HCT116 (cell line): ENCODE data around the gene RGS6. TPM values are rescaled to one million over a fixed set of nuclear protein-coding genes. Genes with fewer than 3 reads are reported as not detected.

ENCODE experiments used
- ATAC-seq: fragments of 200-7000 bp; cut with Tn5 transposase; 2 replicates; pipeline ENCODE4 v1.9.1; 2020; ENCODE audit warnings: mild to moderate bottlenecking, moderate library complexity
- BruUV-seq: library from RNA; stranded (reverse); fragments of 400-500 nt; replicated peaks from 2 replicates; lab custom pipeline; 2021; lab: Mats Ljungman, UMichigan
- CTCF ChIA-PET: fragments of 300-600 bp; sonication (Branson Sonifier 250); formaldehyde crosslinking; loops from one replicate; lab custom pipeline; 2021; ENCODE audit warnings: antibody characterized with exemption; lab: Charles Lee
- POLR2A ChIA-PET: fragments of 300-600, 350-600 bp; sonication (Branson Sonifier 250); formaldehyde crosslinking; loops from one replicate; lab custom pipeline; 2021; ENCODE audit warnings: antibody characterized with exemption; lab: Charles Lee
- RAD21 ChIA-PET, 2 experiments: fragments of 300-600 bp; sonication (Branson Sonifier 250); formaldehyde crosslinking; loops; one replicate each; lab custom pipeline; 2023; ENCODE audit warnings: low total read pairs in 2 of 2; ENCODE audit not compliant: uncharacterized antibody in 2 of 2, unreplicated experiment in 2 of 2, low non-redundant PET in 1 of 2; lab: Charles Lee
- DNase-seq: peaks from one replicate; pipeline ENCODE4 v3.0.0-alpha.2; 2010; ENCODE audit warnings: low read depth, low spot score
- H2AFZ ChIP-seq: fragments of 200-600 bp; shearing (Covaris generic), sonication (generic); 2 replicates; pipeline ENCODE4 v1.6.1; 2017; ENCODE audit warnings: low read depth, mixed run types, mixed read lengths, antibody characterized with exemption, low read length; ENCODE audit not compliant: poor library complexity, severe bottlenecking
- H3K27ac ChIP-seq: 2 replicates; pipeline ENCODE4 v1.5.1; 2012; ENCODE audit warnings: low read depth, low read length
- H3K27me3 ChIP-seq: fragments of 200-600 bp; sonication (generic); 2 replicates; pipeline ENCODE4 v1.6.1; 2016; ENCODE audit warnings: mixed run types, low read length, mixed read lengths; ENCODE audit not compliant: insufficient read depth
- H3K36me3 ChIP-seq, 2 experiments: fragments of 200-500 bp in 1 of 2; fragments of 200-600 bp in 1 of 2; sonication (Bioruptor generic) in 1 of 2; sonication (generic) in 1 of 2; 2 replicates each; pipeline versions ENCODE4 v1.5.1 to v1.6.1; 2014 to 2016; ENCODE audit warnings: low read length in 2 of 2, inconsistent platforms in 1 of 2, mixed read lengths in 1 of 2, mixed run types in 1 of 2; ENCODE audit not compliant: insufficient read depth in 2 of 2, control insufficient read depth in 1 of 2
- H3K4me1 ChIP-seq, 2 experiments: fragments of 200-600 bp in 1 of 2; sonication (generic) in 1 of 2; 2 replicates each; pipeline versions ENCODE4 v1.5.1 to v1.6.1; 2012 to 2017; ENCODE audit warnings: low read length in 2 of 2, inconsistent platforms in 1 of 2, mild to moderate bottlenecking in 1 of 2, mixed read lengths in 1 of 2, mixed run types in 1 of 2, moderate library complexity in 1 of 2; ENCODE audit not compliant: insufficient read depth in 2 of 2, control insufficient read depth in 1 of 2
- H3K4me2 ChIP-seq: fragments of 200-600 bp; sonication (generic); 2 replicates; pipeline ENCODE4 v1.6.1; 2017; ENCODE audit warnings: mixed run types, low read length, mixed read lengths
- H3K4me3 ChIP-seq, 2 experiments: fragments of 200-600 bp in 1 of 2; sonication (generic) in 1 of 2; replicated peaks in 1 of 2; 2 replicates each; pipeline ENCODE4 v1.5.1; 2011 to 2016; ENCODE audit warnings: low read length in 2 of 2, control low read depth in 1 of 2, low read depth in 1 of 2, mild to moderate bottlenecking in 1 of 2, mixed read lengths in 1 of 2, mixed run types in 1 of 2
- H3K79me2 ChIP-seq: fragments of 200-600 bp; sonication (generic); 2 replicates; pipeline ENCODE4 v1.6.1; 2017; ENCODE audit warnings: mild to moderate bottlenecking, mixed run types, low read length, moderate library complexity, mixed read lengths; ENCODE audit not compliant: insufficient read depth
- H3K9ac ChIP-seq: fragments of 200-600 bp; sonication (generic); 2 replicates; pipeline ENCODE4 v1.6.1; 2016; ENCODE audit warnings: low read length, mixed read lengths
- H3K9me2 ChIP-seq: fragments of 200-600 bp; sonication (generic), shearing (Covaris generic); 2 replicates; pipeline ENCODE4 v1.6.1; 2017; ENCODE audit warnings: mixed run types, mild to moderate bottlenecking, moderate library complexity; ENCODE audit not compliant: insufficient read depth
- H3K9me3 ChIP-seq, 2 experiments: fragments of 200-500 bp in 1 of 2; fragments of 200-600 bp in 1 of 2; sonication (Bioruptor generic) in 1 of 2; sonication (generic) in 1 of 2; 2 replicates each; pipeline ENCODE4 v1.6.1; 2014 to 2017; ENCODE audit warnings: low read length in 2 of 2, mixed read lengths in 2 of 2, inconsistent platforms in 1 of 2, low read depth in 1 of 2, mild to moderate bottlenecking in 1 of 2, mixed run types in 1 of 2, moderate library complexity in 1 of 2; ENCODE audit not compliant: control insufficient read depth in 1 of 2, insufficient read depth in 1 of 2
- H4K20me1 ChIP-seq: fragments of 200-600 bp; sonication (generic), shearing (Covaris generic); 2 replicates; pipeline ENCODE4 v1.6.1; 2017; ENCODE audit warnings: mixed run types, mild to moderate bottlenecking, moderate library complexity; ENCODE audit not compliant: insufficient read depth
- CBX3 ChIP-seq: IDR thresholded peaks from 2 replicates; pipeline ENCODE4 v1.6.1; 2012; ENCODE audit warnings: low read depth
- CEBPB ChIP-seq: IDR thresholded peaks from 2 replicates; pipeline ENCODE4 v1.6.1; 2012; ENCODE audit warnings: low read depth
- EZH2phosphoT487 ChIP-seq: fragments of 200-600 bp; IDR thresholded peaks from 2 replicates; pipeline ENCODE4 v1.6.1; 2018; ENCODE audit warnings: antibody characterized with exemption, borderline replicate concordance
- POLR2A ChIP-seq: IDR thresholded peaks from 2 replicates; pipeline ENCODE4 v1.7.0; 2011; ENCODE audit warnings: borderline replicate concordance; ENCODE audit not compliant: insufficient read depth, insufficient read length; ENCODE audit errors: extremely low read depth
- RAD21 ChIP-seq: IDR thresholded peaks from 2 replicates; pipeline ENCODE4 v1.6.1; 2012; ENCODE audit warnings: low read depth, mild to moderate bottlenecking
- SP1 ChIP-seq: IDR thresholded peaks from 2 replicates; pipeline ENCODE4 v1.6.1; 2012; ENCODE audit warnings: low read depth
- SRF ChIP-seq: IDR thresholded peaks from 2 replicates; pipeline ENCODE4 v1.6.1; 2012; ENCODE audit warnings: low read depth
- TCF7L2 ChIP-seq: IDR thresholded peaks from 2 replicates; pipeline ENCODE4 v1.7.0; 2011; ENCODE audit warnings: borderline replicate concordance, inconsistent platforms; ENCODE audit not compliant: insufficient read depth, insufficient read length; ENCODE audit errors: extremely low read depth
- YY1 ChIP-seq: IDR thresholded peaks from 2 replicates; pipeline ENCODE4 v1.6.1; 2011; ENCODE audit warnings: low read length, low read depth, moderate library complexity, mild to moderate bottlenecking; ENCODE audit not compliant: insufficient replicate concordance; ENCODE audit errors: extremely low read depth
- intact Hi-C: fragments of 100-400 bp; cut with micrococcal nuclease; formaldehyde crosslinking; loops from 2 replicates; pipeline ENCODE4 v1.10.0; 2022
- total RNA-seq: library from RNA; stranded (reverse); gene quantifications from one replicate; pipeline ENCODE4 v1.2.1, GENCODE V29; 2021; ENCODE audit not compliant: unreplicated experiment
- TF ChIP-seq, protein P1 (sequence below): IDR thresholded peaks from 2 replicates; pipeline ENCODE4 v1.6.1; 2012
- TF ChIP-seq, protein P2 (sequence below): IDR thresholded peaks from 2 replicates; pipeline ENCODE4 v1.6.1; 2012; ENCODE audit warnings: low read depth
- TF ChIP-seq, protein P3 (sequence below): IDR thresholded peaks from 2 replicates; pipeline ENCODE4 v1.6.1; 2012

RGS6 gene
- total RNA-seq, 1 experiment from 2014 or later: 4.7 TPM

DNA sequence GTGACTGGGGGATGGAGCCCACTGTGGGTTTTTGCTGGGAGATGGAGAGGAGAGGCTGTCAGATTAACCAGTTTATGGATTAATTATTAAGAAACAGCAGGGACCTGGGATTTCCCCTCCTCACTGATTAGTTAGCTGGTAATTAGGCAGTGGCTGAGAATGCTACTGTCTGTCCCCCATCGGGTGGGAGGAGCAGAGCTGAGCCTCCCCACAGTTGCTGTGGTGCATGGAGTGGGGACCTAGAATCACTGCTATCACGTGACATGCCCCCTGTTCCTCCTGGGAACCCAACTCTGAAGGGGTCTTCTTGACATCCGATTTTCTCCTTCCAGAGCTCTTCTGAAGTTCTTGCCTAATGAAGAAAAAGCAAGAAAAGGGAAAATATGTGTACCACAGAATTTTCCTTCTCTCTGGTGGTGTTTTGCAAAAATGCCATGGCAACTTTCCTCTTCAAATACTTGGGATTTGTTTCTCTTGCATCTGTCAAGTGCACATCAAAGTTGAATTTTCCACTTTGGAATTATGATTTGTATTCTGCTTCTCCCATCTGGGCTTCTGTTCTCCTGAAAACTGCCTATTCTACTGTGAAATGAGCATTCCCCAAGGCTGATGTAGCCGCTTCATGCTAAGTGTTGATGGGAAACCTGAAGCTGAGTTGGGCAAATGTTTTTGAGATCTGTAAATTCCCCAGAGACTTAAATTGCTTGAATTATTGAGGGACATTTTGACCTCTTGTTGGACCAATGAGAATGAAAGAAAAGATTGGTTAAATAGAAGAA lies 264.2 kb downstream of the RGS6 start:
- CTCF ChIA-PET: no interaction called here
- no peaks in the 10 kb centered on the region for H3K4me1 ChIP-seq
- H3K79me2 ChIP-seq: no peaks in the 10 kb centered on the region
- H3K9me2 ChIP-seq: no peaks in the 10 kb centered on the region
- H3K36me3 ChIP-seq: no peaks in the 10 kb centered on the region
- no peaks in the 10 kb centered on the region for H4K20me1 ChIP-seq
- no peak for TF ChIP-seq YY1
- TF ChIP-seq CEBPB: no peak
- TF ChIP-seq TCF7L2: no peak
- TF ChIP-seq SP1: no peak
- TF ChIP-seq, protein P1, sequence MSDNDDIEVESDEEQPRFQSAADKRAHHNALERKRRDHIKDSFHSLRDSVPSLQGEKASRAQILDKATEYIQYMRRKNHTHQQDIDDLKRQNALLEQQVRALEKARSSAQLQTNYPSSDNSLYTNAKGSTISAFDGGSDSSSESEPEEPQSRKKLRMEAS: no peak
- TF ChIP-seq, protein P2, sequence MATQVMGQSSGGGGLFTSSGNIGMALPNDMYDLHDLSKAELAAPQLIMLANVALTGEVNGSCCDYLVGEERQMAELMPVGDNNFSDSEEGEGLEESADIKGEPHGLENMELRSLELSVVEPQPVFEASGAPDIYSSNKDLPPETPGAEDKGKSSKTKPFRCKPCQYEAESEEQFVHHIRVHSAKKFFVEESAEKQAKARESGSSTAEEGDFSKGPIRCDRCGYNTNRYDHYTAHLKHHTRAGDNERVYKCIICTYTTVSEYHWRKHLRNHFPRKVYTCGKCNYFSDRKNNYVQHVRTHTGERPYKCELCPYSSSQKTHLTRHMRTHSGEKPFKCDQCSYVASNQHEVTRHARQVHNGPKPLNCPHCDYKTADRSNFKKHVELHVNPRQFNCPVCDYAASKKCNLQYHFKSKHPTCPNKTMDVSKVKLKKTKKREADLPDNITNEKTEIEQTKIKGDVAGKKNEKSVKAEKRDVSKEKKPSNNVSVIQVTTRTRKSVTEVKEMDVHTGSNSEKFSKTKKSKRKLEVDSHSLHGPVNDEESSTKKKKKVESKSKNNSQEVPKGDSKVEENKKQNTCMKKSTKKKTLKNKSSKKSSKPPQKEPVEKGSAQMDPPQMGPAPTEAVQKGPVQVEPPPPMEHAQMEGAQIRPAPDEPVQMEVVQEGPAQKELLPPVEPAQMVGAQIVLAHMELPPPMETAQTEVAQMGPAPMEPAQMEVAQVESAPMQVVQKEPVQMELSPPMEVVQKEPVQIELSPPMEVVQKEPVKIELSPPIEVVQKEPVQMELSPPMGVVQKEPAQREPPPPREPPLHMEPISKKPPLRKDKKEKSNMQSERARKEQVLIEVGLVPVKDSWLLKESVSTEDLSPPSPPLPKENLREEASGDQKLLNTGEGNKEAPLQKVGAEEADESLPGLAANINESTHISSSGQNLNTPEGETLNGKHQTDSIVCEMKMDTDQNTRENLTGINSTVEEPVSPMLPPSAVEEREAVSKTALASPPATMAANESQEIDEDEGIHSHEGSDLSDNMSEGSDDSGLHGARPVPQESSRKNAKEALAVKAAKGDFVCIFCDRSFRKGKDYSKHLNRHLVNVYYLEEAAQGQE: no peak
- TF ChIP-seq RAD21: no peak
- no peak for TF ChIP-seq SRF
- no peak for TF ChIP-seq EZH2phosphoT487
- no peak for TF ChIP-seq CBX3
- TF ChIP-seq, protein P3, sequence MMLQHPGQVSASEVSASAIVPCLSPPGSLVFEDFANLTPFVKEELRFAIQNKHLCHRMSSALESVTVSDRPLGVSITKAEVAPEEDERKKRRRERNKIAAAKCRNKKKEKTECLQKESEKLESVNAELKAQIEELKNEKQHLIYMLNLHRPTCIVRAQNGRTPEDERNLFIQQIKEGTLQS: no peak
- TF ChIP-seq POLR2A: no peak
- H3K4me2 ChIP-seq: no peak overlapping the region
- no peak for DNase-seq
- no peak overlapping the region for H2AFZ ChIP-seq
- H3K4me3 ChIP-seq: no peak overlapping the region
- H3K27me3 ChIP-seq: peaks cover 13% of the 10 kb centered on the region; the same call in 1 of the 2 replicates
- intact Hi-C loops: no loop called here
- no peaks in the 10 kb centered on the region for H3K9me3 ChIP-seq
- no peak overlapping the region for H3K9ac ChIP-seq
- no peak for ATAC-seq
- H3K27ac ChIP-seq: no peak overlapping the region
- POLR2A ChIA-PET: no interaction called here
- no TSS peak for BruUV-seq
- RAD21 ChIA-PET: no interaction called here
